GM21737 (cell line): ENCODE data around the gene BSPH1.
"Not testable (repeated sequence)": the region's sequence is repeated elsewhere in the genome, so short reads cannot be mapped to it uniquely, and the experiment has no call there.

Source experiments
- ATAC-seq: cut with Tn5 transposase; IDR thresholded peaks from one replicate; pipeline ENCODE4 v1.9.1; 2021; ENCODE audit warnings: mild to moderate bottlenecking, moderate library complexity; ENCODE audit not compliant: unreplicated experiment

The BSPH1 gene

DNA sequence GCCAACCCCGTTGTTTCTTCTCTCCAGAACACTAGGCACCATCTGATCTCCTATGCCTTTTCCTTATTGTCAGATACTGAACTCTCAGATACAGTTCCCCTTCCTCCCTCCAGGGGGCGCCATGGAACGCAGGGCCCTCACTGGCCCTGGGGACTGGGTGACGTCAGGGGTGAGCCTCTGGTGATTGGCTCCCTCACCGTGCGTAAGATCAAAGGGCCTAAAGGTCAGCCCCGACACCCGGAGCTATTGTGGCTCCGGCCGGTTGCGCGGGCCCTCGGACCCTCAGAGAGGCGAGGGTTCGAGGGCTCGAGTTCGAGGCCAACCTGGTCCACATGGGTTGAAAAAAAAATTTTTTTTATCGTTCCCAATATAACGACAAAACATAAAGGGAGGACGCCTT is 63.4 kb downstream of the BSPH1 start:
- ATAC-seq = not testable (repeated sequence)

DNA sequence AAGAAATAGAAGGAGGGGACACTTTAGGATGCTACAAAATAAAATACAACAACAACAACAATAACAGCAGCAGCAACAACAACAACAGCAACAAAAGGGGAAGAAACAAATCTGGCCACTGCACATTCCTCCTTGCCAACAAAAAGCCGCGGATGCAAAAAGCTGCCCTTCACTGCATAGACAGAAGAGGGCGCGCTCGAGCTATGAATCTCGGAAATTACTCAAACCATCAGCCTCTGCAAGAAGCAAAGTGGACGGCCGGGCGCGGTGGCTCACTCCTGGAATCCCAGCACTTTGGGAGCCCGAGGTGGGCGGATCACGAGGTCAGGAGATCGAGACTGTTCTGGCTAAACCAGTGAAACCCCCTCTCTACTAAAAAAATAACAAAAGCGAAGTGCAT is 71.9 kb downstream of the BSPH1 start:
- not testable (repeated sequence) for ATAC-seq
